Thymus (tissue), 11 donors: ENCODE data around the gene MSRB1. TPM values are rescaled to one million over a fixed set of nuclear protein-coding genes. Genes with fewer than 3 reads are reported as not detected.

Source experiments
- DNase-seq, 9 donors: peaks; one replicate each; pipeline ENCODE4 v3.0.0-alpha.2; 2013; ENCODE audit warnings: low spot score in 9 of 9, low read depth in 6 of 9, missing footprints in 1 of 9
- H3K27ac ChIP-seq, 2 donors: one replicate each; pipeline ENCODE4 v1.5.1; 2013; ENCODE audit warnings: control low read depth in 1 of 2, low read depth in 1 of 2, low read length in 1 of 2, mild to moderate bottlenecking in 1 of 2, moderate library complexity in 1 of 2
- H3K27me3 ChIP-seq, 2 donors: one replicate each; pipeline ENCODE4 v1.5.1; 2013; ENCODE audit warnings: low read length in 1 of 2; ENCODE audit not compliant: control insufficient read depth in 2 of 2, insufficient read depth in 1 of 2
- H3K36me3 ChIP-seq, 2 donors: one replicate each; pipeline ENCODE4 v1.5.1; 2013; ENCODE audit warnings: low read length in 1 of 2, mild to moderate bottlenecking in 1 of 2, moderate library complexity in 1 of 2; ENCODE audit not compliant: control insufficient read depth in 2 of 2, insufficient read depth in 2 of 2
- H3K4me1 ChIP-seq, 2 donors: one replicate each; pipeline ENCODE4 v1.5.1; 2013; ENCODE audit warnings: low read length in 2 of 2; ENCODE audit not compliant: control insufficient read depth in 2 of 2, insufficient read depth in 2 of 2
- H3K4me3 ChIP-seq, 2 donors: one replicate each; pipeline ENCODE4 v1.5.1; 2013; ENCODE audit warnings: low read length in 2 of 2, control low read depth in 1 of 2, mild to moderate bottlenecking in 1 of 2
- H3K9me3 ChIP-seq, 2 donors: one replicate each; pipeline ENCODE4 v1.5.1; 2013; ENCODE audit warnings: low read length in 1 of 2, mild to moderate bottlenecking in 1 of 2; ENCODE audit not compliant: control insufficient read depth in 2 of 2, insufficient read depth in 1 of 2
- WGBS: extraction: QIAGEN DNeasy Blood & Tissue Kit; methylation state at CpG from one replicate; pipeline ENCODE4 v1.1.7; 2013; 5-methylcytosine and 5-hydroxymethylcytosine counted together
- polyA plus RNA-seq: library from polyadenylated mRNA; stranded (reverse); fragments of 200-250 nt; gene quantifications from one replicate; pipeline ENCODE4 v1.2.3, GENCODE V29; 2013
- total RNA-seq: library from RNA; stranded (reverse); fragments of 120-200 nt; gene quantifications from one replicate; pipeline ENCODE4 v1.2.4, GENCODE V29; 2013
- donor health status: healthy.

The MSRB1 gene
- total and polyA plus RNA-seq, 2 donors, result 10.7 to 44.2 TPM

- WGBS, result 44% methylated on average over 6 of the region's 6 CpGs
- Histone ChIP-seq H3K27ac (no peak within 1 kb of the TSS), H3K36me3 (peaks cover 28 to 33% of the 10 kb centered on the region in 2 donors), H3K9me3 (peaks cover 2 to 25% of the 10 kb centered on the region in 2 donors), H3K4me3 (no peak within 1 kb of the TSS), H3K27me3 (peaks cover 52 to 66% of the 10 kb centered on the region in 2 donors), H3K4me1 (peaks cover 10 to 22% of the 10 kb centered on the region in 2 donors)
- DNase-seq, result no peak
Measured at GRCh38 chr16:1981398-1981836, 38.4 kb upstream of the MSRB1 start, which contains the start of gene NOXO1. Gene NOXO1, minus strand, starts transcription at chr16:1981469. Its CDS starts 290 bp downstream, at chr16:1981179.

- no peak overlapping the region for H3K4me3 ChIP-seq
- H3K9me3 ChIP-seq, result peaks cover 2 to 25% of the 10 kb centered on the region in 2 donors
- H3K36me3 ChIP-seq, result peaks cover 29 to 33% of the 10 kb centered on the region in 2 donors
- H3K27ac ChIP-seq, result no peak overlapping the region
- WGBS, result 35% methylated on average over 16 of the region's 16 CpGs
- no peak for DNase-seq
- H3K4me1 ChIP-seq, result peaks cover 10 to 22% of the 10 kb centered on the region in 2 donors
- peaks cover 52 to 66% of the 10 kb centered on the region in 2 donors for H3K27me3 ChIP-seq
Measured at GRCh38 chr16:1980770-1981087, 37.7 kb upstream of the MSRB1 start.

- no peak for DNase-seq
- WGBS, result 11% methylated on average over 53 of the region's 53 CpGs
- Histone ChIP-seq H3K36me3 (peaks cover 34 to 38% of the 10 kb centered on the region in 2 donors), H3K9me3 (peaks cover 2 to 25% of the 10 kb centered on the region in 2 donors), H3K27ac (no peak overlapping the region), H3K27me3 (peaks cover 52 to 66% of the 10 kb centered on the region in 2 donors), H3K4me1 (peaks cover 10 to 19% of the 10 kb centered on the region in 2 donors), H3K4me3 (no peak overlapping the region)
Measured at GRCh38 chr16:1980030-1980769, 37.2 kb upstream of the MSRB1 start.

GRCh38 chr16:1979271-1980029, 36.5 kb upstream of the MSRB1 start:
- H3K27ac ChIP-seq, result no peak overlapping the region
- no peak overlapping the region for H3K4me3 ChIP-seq
- H3K9me3 ChIP-seq, result peaks cover 2 to 25% of the 10 kb centered on the region in 2 donors
- DNase-seq, result no peak
- 39% methylated on average over 70 of the region's 70 CpGs for WGBS
- H3K36me3 ChIP-seq, result peaks cover 39 to 45% of the 10 kb centered on the region in 2 donors
- peaks cover 6 to 11% of the 10 kb centered on the region in 2 donors for H3K4me1 ChIP-seq
- peaks cover 52 to 59% of the 10 kb centered on the region in 2 donors for H3K27me3 ChIP-seq

GRCh38 chr16:1978476-1979120, 35.6 kb upstream of the MSRB1 start:
- no peak for DNase-seq
- H3K4me1 ChIP-seq, result peaks cover 6 to 9% of the 10 kb centered on the region in 2 donors
- peaks cover 2 to 25% of the 10 kb centered on the region in 2 donors for H3K9me3 ChIP-seq
- H3K4me3 ChIP-seq, result no peak overlapping the region
- H3K27ac ChIP-seq, result no peak overlapping the region
- H3K36me3 ChIP-seq, result peaks cover 39 to 51% of the 10 kb centered on the region in 2 donors
- peaks cover 52 to 56% of the 10 kb centered on the region in 2 donors for H3K27me3 ChIP-seq
- WGBS, result 94% methylated on average over 37 of the region's 37 CpGs

GRCh38 chr16:1977875-1978268, 34.9 kb upstream of the MSRB1 start:
- peaks cover 0 to 3% of the 10 kb centered on the region in 2 donors for H3K4me1 ChIP-seq
- DNase-seq, result no peak
- no peak overlapping the region for H3K4me3 ChIP-seq
- 97% methylated on average over 18 of the region's 18 CpGs for WGBS
- H3K36me3 ChIP-seq, result peaks cover 39 to 51% of the 10 kb centered on the region in 2 donors
- H3K9me3 ChIP-seq, result peaks cover 2 to 18% of the 10 kb centered on the region in 2 donors
- peaks cover 47 to 49% of the 10 kb centered on the region in 2 donors for H3K27me3 ChIP-seq
- no peak overlapping the region for H3K27ac ChIP-seq

GRCh38 chr16:1976951-1977874, 34.2 kb upstream of the MSRB1 start:
- H3K9me3 ChIP-seq, result peaks cover 2 to 18% of the 10 kb centered on the region in 2 donors
- WGBS, result 97% methylated on average over 33 of the region's 33 CpGs
- peaks cover 3 to 10% of the 10 kb centered on the region in 2 donors for H3K4me1 ChIP-seq
- H3K36me3 ChIP-seq, result peaks cover 39 to 51% of the 10 kb centered on the region in 2 donors
- DNase-seq, result no peak
- no peak overlapping the region for H3K4me3 ChIP-seq
- peaks cover 41 to 43% of the 10 kb centered on the region in 2 donors for H3K27me3 ChIP-seq
- no peak overlapping the region for H3K27ac ChIP-seq

- peaks cover 3 to 15% of the 10 kb centered on the region in 2 donors for H3K4me1 ChIP-seq
- 97% methylated on average over 8 of the region's 8 CpGs for WGBS
- H3K4me3 ChIP-seq, result no peak overlapping the region
- H3K27ac ChIP-seq, result no peak overlapping the region
- peaks cover 30 to 32% of the 10 kb centered on the region in 2 donors for H3K27me3 ChIP-seq
- DNase-seq, result no peak
- H3K9me3 ChIP-seq, result peaks cover 2 to 14% of the 10 kb centered on the region in 2 donors
- H3K36me3 ChIP-seq, result peaks cover 39 to 51% of the 10 kb centered on the region in 2 donors
Measured at GRCh38 chr16:1976216-1976520, 33.2 kb upstream of the MSRB1 start.
